ENCODE data around the gene PTMS. TPM values are rescaled to one million over a fixed set of nuclear protein-coding genes. Genes with fewer than 3 reads are reported as not detected.
"Not testable (repeated sequence)": the region's sequence is repeated elsewhere in the genome, so short reads cannot be mapped to it uniquely, and the experiment has no call there.

Gene PTMS, protein sequence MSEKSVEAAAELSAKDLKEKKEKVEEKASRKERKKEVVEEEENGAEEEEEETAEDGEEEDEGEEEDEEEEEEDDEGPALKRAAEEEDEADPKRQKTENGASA
- total RNA-seq = 95.4 and 98.5 TPM in 2 replicates

DNA sequence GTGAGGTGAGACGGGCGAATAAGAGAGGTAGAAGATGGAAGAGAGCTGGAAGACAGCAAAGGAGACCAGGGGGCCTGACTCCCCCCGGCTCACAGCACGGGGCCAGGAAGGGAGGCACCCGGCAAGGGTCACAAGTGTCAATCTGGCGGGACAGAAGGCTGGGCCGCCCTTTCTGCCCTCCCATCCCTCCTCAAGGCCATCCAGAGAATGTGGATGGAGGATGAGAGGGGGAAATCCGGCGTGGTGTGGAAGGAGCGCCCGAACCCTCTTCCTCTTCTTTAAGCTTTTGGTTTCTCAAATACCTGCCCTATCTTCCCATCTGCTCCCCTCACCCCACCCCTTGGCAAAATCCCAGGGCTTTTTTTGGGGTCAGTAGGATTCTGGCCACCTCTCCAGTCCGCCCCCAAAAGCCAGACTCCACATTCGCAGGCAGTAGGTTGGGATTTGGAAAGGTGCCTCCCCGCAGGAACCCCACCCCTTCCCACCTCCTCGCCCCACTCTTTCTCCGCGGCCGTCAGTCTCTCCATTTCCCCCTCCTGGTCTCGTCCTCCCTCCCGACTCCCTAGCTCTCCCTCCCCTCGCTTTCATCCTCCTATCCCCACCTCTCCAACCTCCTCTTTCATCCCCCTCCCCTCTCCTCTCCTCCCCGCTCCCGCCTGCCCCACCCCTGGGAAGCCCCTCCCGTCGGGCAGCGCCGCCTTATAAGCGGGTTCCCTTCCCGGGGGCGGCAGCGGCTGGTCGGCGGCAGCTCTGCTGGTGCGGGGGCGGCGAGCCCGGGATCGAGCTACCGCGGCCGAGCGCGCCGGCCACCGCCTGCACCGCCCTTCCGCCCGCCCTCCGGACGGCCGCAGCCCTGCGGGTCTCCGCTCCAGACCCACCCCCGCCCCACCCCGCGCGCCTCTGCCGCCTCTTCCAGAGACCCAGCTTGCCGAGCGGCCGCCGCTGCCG, at the start of gene PTMS:
Gene PTMS, plus strand, starts transcription at position 730 of the 948 bp plus-strand sequence. CDS start 343 bp downstream, outside the sequence.
- intact Hi-C loops (cut with micrococcal nuclease) = loop anchor here (2.0 to 5.0 kb wide), 3 partner anchors 13 to 79 kb away; partner anchors contain the start of genes CD4 and ZNF384

DNA sequence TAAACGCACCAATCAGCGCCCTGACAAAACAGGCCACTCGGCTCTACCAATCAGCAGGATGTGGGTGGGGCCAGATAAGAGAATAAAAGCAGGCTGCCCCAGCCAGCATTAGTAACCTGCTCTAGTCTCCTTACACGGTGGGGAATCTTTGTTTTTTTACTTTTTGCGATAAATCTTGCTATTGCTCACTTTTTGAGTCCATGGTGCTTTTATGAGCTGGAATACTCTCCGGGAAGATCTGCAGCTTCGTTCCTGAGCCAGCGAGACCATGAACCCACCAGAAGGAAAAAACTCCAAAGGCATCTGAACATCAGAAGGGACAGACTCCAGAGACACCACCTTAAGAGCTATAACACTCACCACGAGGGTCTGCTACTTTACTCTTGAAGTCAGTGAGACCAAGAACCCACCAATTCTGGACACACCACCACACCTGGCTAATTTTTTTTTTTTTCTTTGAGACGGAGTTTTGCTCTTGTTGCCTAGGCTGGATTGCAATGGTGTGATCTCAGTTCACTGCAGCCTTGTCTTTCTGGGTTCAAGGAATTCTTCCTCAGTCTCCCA, 49.2 kb upstream of the PTMS start:
- intact Hi-C loops (cut with micrococcal nuclease) = no loop called here

DNA sequence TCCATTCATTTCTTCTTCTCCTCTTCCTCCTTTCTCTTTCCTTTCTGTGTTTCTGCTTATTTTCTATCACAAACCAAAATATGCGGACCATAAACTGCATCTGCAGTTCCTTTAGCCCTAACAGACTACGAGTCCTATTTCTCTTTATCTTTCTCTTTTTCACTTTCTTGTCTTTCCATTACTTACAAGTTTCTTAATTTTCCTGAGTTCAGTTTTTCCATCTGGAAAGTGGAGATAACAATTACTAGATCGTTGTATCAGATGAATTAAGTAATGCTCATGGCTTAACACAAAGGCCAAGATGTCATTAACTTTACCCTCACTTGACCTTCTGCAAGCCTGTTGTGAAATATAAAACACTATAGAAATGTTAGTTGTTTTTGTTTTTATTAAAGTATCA, 43.3 kb upstream of the PTMS start:
- intact Hi-C loops (cut with micrococcal nuclease) = no loop called here

DNA sequence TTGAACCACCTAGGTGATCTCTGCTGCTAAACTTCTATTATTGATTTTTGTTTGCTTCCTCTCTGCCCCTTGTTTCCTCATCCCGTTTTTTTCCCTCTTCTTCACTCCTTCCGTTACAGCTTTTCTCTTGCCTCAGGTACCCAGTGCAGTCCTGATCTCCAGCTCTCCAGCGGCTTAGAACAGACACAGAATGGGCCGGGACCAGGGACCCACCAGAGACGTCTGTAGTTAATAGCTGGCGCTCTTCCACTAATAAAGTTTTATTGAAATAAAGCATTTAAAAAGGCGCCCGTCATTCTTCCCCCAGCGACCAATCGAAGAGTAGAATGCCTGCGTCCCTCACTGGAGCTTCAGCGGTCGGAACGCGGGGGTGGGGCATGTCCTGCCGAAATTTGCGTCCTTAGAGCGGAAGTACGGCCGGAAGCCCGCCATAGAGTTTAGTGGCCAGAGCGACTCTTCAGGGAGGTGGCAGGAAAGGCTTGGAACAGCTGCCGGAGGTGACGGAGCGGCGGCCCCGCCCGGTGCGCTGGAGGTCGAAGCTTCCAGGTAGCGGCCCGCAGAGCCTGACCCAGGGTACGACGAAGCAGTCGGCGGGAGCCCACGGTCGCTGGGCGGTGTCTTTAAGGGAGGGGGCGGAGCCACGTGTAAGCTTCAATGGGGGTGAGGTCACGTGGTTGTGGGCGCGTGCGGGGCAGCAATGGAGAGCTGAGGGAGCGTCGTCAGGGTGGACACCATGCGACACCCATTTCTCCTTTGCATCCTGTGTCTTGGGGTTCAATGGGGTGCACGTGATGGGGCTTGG, 42.4 kb upstream of the PTMS start, which contains the start of gene COPS7A:
Gene COPS7A, plus strand, starts transcription at position 440 of the 802 bp plus-strand sequence. CDS start 611 bp downstream, outside the sequence.
- intact Hi-C loops (cut with micrococcal nuclease) = loop anchor here (1.0 to 2.0 kb wide), 5 partner anchors 29 to 128 kb away; partner anchors contain the start of genes CD4, ING4, MLF2 and USP5

DNA sequence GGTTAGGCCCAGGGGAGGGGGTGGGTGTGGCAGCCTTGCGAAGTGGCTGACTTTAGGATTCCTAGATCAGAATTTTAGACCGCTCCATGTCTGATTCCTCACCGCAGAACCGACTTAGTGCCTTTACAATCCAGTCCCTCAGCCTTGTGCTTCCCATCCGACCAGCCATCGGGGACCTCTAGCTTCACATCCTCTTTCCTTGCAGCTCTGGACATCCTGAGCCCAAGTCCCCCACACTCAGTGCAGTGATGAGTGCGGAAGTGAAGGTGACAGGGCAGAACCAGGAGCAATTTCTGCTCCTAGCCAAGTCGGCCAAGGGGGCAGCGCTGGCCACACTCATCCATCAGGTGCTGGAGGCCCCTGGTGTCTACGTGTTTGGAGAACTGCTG, 41.8 kb upstream of the PTMS start:
- intact Hi-C loops (cut with micrococcal nuclease) = loop anchor here (1.0 to 2.0 kb wide), 5 partner anchors 29 to 128 kb away; partner anchors contain the start of genes CD4, ING4, MLF2 and USP5

DNA sequence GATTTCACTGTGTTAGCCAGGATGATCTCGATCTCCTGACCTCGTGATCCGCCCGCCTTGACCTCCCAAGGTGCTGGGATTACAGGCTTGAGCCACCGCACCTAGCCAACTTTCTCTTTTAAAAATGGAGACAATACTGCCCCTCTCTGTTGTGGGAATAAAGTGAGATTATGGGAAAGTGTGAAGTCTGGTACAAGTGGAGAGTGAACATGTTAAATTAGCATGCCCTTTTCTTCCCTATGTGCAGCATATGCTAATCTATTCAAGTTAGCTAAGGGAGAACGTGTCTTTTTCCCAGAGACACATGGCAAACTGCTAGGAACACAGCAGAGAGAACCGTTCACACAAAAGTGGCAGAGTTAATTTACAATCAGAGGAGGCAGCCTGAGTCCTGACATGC, 40.8 kb upstream of the PTMS start:
- intact Hi-C loops (cut with micrococcal nuclease) = loop anchor here (2.0 kb wide), 1 partner anchor 63 kb away; the partner anchor contains the start of gene CD4

DNA sequence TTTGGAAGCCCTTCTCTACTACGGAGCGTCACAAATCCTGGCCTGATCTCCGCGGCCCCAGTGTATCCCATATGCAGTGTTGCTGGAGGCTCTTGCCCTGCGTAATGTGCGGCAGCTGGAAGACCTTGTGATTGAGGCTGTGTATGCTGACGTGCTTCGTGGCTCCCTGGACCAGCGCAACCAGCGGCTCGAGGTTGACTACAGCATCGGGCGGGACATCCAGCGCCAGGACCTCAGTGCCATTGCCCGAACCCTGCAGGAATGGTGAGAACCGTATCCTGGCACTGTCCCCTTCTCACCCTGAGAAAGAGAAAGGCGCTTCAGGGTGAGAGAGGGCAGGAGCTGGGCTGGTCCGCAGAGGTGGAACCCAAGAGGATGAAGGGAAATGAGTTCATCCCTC, 37.0 kb upstream of the PTMS start:
- intact Hi-C loops (cut with micrococcal nuclease) = no loop called here

DNA sequence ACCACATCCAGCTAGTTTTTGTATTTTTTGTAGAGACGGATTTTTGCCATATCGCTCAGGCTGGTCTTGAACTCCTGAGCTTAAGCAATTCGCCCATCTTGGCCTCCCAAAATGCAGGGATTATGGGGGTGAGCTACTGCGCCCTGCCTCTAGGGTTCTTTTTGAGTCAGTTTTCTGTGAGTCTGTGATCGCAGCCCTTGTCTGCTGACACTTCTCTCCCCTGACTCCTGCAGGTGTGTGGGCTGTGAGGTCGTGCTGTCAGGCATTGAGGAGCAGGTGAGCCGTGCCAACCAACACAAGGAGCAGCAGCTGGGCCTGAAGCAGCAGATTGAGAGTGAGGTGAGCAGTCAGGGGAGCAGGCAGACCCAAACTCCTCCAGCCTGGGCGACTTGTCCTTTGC, 36.0 kb upstream of the PTMS start:
- intact Hi-C loops (cut with micrococcal nuclease) = no loop called here

DNA sequence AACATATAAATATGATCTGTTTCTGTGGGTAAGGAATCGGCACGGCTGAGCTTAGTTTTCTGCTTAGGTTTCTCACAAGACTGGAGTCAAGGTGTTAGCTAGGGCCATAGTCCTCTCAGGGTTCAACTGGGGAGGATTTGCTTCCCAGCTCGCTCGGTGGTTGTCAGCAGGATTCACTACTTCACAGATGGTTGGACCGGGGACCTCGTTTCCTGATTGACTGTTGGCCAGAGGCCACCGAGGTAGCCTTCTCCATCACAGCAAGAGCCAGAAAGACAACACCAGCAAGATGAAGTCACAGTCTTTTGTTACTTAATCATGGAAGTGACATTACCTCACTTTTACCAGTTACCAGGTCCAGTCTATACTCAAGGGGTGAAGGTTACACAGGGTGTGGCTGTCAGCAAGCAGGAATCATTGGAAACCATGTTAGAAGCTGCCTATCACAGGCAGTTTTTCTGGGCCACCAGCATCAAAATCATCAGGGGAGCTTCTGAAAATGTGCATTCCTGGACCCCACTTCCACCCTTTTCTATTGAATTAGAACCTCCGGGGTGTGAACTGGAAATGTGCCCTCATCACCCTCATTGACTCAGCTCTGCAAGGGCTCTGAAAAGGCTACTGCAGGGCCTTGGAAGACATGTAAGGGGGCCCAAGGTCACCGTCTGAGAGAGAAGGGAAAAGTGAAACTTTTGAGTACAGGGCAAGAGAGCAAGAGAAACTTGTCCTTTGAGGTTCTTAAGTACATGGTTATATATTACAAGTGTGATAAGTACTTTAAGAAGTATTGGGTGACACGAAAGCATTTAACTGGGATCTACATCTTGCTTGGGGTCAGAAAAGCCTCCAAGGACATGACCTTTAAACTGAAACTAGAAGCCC, 31.4 kb upstream of the PTMS start:
- intact Hi-C loops (cut with micrococcal nuclease) = no loop called here

DNA sequence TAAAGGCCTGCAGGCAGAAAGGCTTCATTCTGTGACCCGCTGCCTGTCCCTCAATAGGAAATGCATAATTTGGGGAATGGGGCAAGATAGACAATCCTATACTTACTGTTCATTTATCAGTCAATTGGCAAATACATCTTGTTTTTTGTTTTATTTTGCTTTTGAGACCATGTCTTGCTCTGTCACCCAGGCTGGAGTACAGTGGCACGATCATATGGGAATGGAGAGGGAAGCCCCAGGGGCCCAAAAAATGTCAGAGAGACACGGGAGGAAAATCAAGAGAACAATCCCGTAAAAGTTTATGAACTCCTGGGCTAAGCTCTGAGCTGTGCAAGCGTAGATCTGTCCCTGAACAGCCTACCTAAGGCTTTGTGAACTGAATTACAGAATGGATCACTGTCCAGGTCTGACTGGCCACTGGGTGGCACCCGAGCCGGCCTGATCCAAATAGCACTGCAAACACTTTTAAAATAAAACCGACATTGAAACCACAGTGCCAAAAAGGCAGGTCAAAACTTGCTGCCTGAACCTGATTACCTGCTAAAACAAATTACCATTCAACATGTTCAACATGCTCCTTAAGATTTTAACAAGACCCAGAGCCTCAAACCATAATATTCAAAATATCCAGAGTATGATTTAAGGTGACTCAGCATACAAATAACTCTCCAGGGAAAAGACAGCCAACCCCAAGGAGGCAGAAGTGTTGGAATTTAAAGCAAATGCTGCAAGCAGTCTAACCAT, 30.5 kb upstream of the PTMS start:
- intact Hi-C loops (cut with micrococcal nuclease) = no loop called here

DNA sequence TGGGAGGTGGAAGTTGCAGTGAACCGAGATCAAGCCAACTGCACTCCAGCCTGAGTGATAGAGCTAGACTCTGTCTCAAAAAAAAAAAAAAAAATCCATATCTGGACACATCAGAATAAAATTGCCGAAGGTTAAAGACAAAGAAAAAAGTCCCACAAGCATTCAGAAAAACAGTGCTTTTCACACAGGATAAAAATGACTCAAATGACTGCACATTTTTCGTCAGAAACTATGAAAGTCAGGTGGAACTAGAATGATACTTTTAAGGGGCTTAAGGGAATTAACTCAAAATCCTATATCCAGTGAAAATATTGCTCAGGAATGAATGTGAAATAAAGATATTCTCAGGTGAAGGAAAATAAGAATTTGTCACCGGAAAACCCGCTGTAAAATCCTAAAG, 29.4 kb upstream of the PTMS start:
- intact Hi-C loops (cut with micrococcal nuclease) = no loop called here

DNA sequence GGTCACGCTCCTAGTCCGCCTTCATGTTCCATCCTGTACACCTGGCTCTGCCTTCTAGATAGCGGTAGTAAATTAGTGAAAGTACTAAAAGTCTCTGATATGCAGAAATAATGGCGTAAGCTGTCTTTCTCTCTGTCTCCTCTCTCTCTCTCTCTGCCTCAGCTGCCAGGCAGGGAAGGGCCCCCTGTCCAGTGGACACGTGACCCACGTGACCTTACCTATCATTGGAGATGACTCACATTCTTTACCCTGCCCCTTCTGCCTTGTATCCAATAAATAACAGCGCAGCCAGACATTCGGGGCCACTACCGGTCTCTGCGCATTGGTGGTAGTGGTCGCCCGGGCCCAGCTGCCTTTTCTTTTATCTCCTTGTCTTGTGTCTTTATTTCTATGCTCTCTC, 24.1 kb upstream of the PTMS start:
- intact Hi-C loops (cut with micrococcal nuclease) = not testable (repeated sequence)

DNA sequence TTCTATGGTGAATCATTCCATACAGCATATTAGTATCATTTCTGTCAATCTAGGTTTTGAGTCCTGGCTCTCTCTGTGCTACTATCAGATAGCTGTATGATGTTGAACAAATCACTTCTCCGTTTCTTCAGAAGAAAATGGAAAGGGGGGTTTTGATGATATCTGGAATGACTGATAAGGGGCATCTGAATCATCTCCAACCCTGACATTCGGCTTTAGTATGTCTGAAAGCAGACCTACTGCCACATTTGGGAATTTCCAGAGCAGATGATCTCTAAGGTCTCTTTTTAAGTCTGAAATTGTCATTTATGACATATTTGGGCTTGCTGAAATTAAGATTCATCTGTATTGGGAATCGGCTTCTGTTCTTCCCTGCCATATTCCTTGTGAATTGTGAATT, 23.3 kb upstream of the PTMS start:
- intact Hi-C loops (cut with micrococcal nuclease) = no loop called here

DNA sequence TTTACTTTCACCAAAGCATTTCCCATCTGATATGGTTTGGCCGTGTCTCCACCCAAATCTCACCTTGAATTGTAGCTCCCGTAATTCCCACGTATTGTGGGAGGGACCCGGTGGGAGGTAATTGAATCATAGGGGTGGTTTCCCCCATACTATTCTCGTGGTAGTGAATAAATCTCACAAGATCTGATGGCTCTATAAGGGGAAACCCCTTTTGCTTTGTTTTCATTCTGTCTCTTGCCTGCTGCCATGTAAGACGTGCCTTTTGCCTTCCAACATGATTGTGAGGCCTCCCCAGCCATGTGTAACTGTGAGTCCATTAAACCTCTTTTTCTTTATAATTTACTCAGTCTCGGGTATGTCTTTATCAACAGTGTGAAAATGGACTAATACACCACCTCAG, 22.9 kb upstream of the PTMS start:
- intact Hi-C loops (cut with micrococcal nuclease) = not testable (repeated sequence)

DNA sequence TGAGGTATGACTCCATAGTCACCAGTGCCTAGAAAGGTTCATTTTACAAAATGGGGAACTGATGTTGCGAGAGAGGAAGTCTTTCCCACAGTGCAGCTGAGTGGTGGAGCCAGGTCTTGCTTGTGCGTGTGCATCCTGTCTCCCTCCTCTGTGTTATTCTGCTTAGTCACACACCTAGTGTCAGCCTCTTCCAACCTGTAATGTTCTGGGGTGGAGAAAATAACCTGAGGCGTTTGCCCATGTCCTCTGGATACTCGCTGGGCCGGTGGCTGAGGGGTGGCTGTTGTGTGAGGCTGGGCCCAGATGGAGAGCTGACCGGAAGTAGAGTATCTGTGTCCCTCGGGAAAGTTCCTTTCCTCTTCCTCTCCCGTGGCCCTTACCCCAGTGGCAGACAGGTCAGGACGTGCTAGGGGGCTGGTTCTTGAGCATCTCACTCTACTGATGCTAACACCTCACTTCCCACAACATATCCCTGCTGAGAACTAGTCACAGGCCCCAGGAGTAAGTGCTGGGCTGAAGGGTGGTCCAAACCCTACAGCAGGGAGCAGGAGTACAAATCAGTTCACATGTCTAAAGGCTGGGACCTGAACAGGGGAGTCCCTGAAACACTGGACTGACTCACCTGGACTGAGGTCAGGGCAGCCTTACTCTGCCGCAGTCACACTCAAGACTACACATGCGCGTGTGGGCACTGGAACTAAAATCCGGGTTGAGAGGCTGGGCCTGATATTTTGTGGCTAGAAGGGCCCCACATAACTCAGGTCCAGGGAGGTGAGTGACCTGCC, 20.2 kb upstream of the PTMS start:
- intact Hi-C loops (cut with micrococcal nuclease) = no loop called here

DNA sequence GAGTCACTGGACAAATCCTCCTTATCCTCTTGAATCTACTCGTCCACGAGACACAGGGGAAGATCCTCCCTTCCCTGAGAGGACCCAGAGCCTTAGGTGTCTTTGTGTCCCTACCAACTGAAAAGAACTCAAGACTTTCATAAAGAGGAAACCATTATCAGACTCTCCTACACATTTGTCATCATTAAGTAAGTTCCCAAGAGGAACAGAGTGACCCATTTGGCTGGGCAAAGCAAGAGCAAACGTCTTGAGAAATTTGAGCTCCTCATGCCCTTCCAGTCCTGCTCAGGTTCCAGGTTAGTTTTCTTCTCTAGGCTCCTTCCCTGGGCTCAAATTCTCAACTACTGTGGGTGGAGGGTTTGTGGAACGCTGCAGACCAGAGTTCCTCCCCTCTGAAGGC, 18.9 kb upstream of the PTMS start:
- intact Hi-C loops (cut with micrococcal nuclease) = no loop called here

DNA sequence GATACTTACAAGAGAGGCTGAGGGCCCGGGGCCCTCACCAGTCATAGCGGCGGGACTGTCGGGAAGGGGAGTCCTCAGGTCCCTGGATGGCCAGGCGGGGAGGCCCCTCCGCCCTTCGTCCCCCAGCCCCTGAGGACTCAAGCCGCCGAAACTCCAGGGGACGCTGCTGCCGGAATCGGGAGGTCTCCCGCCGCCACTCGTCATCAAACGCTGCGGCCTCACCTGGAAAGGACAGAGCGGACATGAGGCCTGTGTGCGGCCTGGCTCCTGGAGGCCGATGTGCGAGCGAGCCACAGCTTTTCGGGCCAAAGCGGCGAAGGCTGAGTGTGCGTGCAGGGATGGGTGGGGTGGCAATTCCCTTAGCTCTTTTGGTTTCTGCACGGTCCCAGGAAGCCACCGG, 17.4 kb upstream of the PTMS start:
- intact Hi-C loops (cut with micrococcal nuclease) = no loop called here

DNA sequence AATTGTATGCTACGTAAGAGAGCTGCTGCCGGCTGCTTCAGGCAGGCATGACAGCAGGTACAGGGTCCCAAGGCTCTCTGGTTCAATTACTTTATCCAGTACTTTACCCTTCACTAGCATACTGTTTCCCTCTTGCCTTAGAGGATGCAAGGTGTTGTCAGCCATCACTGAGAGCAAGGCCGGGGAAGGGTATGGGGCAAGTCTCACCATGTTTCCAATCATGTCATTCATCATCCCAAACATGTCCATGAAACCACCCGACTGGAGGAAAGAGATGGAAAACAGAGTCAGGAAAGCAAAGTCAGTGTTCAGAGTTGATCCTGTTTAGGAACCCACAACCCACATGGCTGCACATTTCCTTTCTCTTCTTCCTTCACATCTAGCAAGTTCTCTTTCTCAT, 15.7 kb upstream of the PTMS start:
- intact Hi-C loops (cut with micrococcal nuclease) = loop anchor here (5.0 kb wide), 1 partner anchor 143 kb away; the partner anchor contains the start of gene CHD4

DNA sequence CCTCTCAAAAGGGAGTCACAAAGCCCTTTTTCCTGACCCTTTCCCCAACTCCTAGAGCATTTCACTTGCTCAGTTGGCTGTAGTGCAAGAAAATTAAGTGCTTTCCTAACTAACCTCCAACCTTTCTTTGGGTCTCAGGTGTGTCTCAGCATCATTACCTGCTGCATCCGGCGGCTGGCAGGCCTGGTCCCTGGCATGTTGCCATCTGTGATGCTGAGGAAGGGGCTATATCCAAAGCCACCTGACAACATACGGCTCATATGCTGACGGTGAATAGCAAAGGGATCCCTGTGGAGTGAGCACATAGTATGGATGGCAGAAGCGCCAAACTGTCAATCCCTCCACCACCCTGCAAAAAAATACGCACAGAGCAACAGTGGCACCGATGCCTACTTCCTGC, 14.4 kb upstream of the PTMS start:
- intact Hi-C loops (cut with micrococcal nuclease) = loop anchor here (2.0 to 5.0 kb wide), 2 partner anchors 37 to 144 kb away; partner anchors contain the start of genes CD4 and CHD4

Data from T-helper 2 cell treated with Interferon-gamma antibody and Interleukin-4, amounts not matched to agents 100 ng/mL and 5 ng/mL, for 36 hours (primary cell).